ENCODE results near the gene PSD2.

DNA sequence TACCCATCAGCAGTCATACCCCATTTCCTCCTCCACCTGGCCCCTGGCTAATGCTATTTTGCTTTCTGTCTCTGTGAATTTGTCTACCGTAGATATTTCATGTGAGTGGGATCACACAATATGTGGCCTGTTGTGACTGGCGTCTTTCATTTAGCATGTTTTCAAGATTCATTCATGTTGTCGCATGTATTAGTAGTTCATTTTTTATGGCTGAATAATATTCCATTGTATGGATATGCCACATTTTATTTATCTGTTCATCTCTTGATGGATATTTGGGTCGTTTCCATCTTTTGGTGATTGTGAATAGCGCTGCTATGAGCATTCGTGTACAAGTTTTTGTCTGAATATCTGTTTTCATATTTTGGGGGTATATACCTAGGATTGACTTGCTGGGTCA, 33.9 kb downstream of the PSD2 start:
- TF ChIP-seq, protein P1, sequence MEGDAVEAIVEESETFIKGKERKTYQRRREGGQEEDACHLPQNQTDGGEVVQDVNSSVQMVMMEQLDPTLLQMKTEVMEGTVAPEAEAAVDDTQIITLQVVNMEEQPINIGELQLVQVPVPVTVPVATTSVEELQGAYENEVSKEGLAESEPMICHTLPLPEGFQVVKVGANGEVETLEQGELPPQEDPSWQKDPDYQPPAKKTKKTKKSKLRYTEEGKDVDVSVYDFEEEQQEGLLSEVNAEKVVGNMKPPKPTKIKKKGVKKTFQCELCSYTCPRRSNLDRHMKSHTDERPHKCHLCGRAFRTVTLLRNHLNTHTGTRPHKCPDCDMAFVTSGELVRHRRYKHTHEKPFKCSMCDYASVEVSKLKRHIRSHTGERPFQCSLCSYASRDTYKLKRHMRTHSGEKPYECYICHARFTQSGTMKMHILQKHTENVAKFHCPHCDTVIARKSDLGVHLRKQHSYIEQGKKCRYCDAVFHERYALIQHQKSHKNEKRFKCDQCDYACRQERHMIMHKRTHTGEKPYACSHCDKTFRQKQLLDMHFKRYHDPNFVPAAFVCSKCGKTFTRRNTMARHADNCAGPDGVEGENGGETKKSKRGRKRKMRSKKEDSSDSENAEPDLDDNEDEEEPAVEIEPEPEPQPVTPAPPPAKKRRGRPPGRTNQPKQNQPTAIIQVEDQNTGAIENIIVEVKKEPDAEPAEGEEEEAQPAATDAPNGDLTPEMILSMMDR (IDR thresholded peaks at IDR 0.05; ENCODE audit: low read depth, low read length): no peak
- no peak for TF ChIP-seq EZH2phosphoT487 (IDR thresholded peaks at IDR 0.05; ENCODE audit: low read depth)

All from OCI-LY3 (cell line).